CD4-positive, alpha-beta T cell treated with Interleukin-4 for 1 hour (primary cell): Measurements from ENCODE around the gene SYNDIG1L.

Experiments used
- DNase-seq, 2 donors: peaks; one replicate each; pipeline ENCODE4 v3.0.0-alpha.2; 2020 to 2022

The SYNDIG1L gene

DNA sequence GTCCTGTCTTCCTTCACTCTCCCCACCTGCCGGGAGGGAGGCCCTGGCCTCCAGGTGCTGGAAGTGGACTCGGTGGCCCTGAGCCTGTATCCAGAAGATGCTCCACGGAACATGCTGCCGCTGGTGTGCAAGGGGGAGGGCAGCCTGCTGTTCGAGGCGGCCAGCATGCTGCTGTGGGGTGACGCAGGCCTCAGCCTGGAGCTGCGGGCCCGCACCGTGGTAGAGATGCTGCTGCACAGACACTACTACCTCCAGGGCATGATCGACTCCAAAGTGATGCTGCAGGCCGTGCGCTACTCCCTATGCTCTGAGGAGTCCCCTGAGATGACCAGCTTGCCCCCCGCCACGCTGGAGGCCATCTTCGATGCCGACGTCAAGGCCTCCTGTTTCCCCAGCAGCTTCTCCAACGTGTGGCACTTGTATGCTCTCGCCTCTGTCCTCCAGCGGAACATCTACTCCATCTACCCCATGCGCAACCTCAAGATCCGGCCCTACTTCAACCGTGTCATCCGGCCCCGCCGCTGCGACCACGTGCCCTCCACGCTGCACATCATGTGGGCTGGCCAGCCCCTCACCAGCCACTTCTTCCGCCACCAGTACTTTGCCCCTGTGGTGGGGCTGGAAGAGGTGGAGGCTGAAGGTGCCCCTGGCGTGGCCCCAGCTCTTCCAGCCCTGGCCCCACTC, 69.0 kb downstream of the SYNDIG1L start:
- DNase-seq: no peak
